Mucosa of descending colon (tissue), 3 donors: ENCODE results near the gene GTSE1. TPM values are rescaled to one million over a fixed set of nuclear protein-coding genes. Genes with fewer than 3 reads are reported as not detected.

ENCODE experiments used
- ATAC-seq: fragments of 200-7000 bp; cut with Tn5 transposase; one replicate; pipeline ENCODE4 v1.9.1; 2020; ENCODE audit warnings: mild to moderate bottlenecking, moderate library complexity
- DNase-seq, 3 donors: peaks; one replicate each; pipeline ENCODE4 v3.0.0-alpha.2; 2020
- H3K36me3 ChIP-seq: fragments of 200-600 bp; one replicate; pipeline ENCODE4 v1.8.0; 2021; ENCODE audit warnings: low read depth, mild to moderate bottlenecking
- H3K4me1 ChIP-seq: fragments of 200-600 bp; one replicate; pipeline ENCODE4 v1.8.0; 2021; ENCODE audit warnings: low read depth, mild to moderate bottlenecking
- H3K4me3 ChIP-seq: fragments of 200-600 bp; one replicate; pipeline ENCODE4 v1.8.0; 2021; ENCODE audit warnings: mild to moderate bottlenecking
- H3K9me3 ChIP-seq: fragments of 200-600 bp; one replicate; pipeline ENCODE4 v1.8.0; 2021; ENCODE audit warnings: mild to moderate bottlenecking
- CTCF ChIP-seq: fragments of 200-600 bp; IDR thresholded peaks from one replicate; pipeline ENCODE4 v1.8.0; 2022; ENCODE audit warnings: antibody characterized with exemption, mild to moderate bottlenecking
- intact Hi-C, 2 donors: fragments of 100-400 bp; cut with DNase I in 1 of 2; cut with micrococcal nuclease in 1 of 2; formaldehyde crosslinking; loops; one replicate each; pipeline versions ENCODE4 v1.11.0 to v1.11.1; 2022; cut with DNase I, micrococcal nuclease
- total RNA-seq, 3 donors: library from RNA; stranded (reverse); fragmentation: NEBNext Ultra II Directional in 2 of 3; extraction: Animal tissue kit (Norgen Biotek cat#: 25700) in 2 of 3; gene quantifications; one replicate each; pipeline versions ENCODE4 v1.2.1 to v1.2.4, GENCODE V29; 2021 to 2023
- donor health status: DM: no; HTN: no; CAD: no; lungs with moderate emphysema.
- donor health status: DM: no; HTN: no; CAD: no.
- donor health status: DM: no; HTN: yes; CAD: no.

Gene GTSE1
- total RNA-seq, 3 donors from 2014 or later = 1.6 to 10.9 (median 3.6) TPM

DNA sequence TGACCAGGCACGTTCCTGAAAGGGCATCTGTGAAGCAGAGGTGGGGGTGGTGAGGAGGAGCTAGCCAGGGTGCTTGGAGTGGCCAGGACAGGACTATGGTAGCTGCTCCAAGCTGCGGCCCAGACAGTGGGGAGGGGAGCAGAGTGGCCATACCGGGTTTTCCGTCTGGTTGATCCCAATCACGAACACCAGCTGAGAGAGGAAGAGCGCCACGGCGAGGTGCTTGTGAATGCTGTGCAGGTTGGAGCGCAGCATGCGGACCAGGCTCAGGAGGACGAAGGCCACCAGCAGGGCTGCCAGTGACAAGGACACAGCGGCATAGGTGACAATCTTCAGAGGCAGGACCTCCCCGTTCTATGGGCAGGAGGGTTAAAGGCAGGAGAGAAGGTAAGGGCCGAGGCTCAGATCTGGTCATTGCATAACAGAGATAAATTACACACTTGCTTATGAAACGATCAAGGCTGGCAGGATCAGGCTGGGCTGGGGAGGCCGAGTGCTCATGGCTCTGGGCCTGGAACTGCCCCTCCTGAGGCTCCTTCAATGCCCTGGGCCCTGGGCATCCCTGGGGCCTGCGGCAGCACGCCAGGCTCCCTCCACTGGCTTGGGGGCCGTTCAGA is 80.3 kb downstream of the GTSE1 start:
- peaks cover 36% of the 10 kb centered on the region for H3K4me1 ChIP-seq
- DNase-seq (peak in 1 of 3 donors; percentile 14), ATAC-seq (no peak)
- intact Hi-C loops = no loop called here
- no peaks in the 10 kb centered on the region for H3K36me3 ChIP-seq
- H3K9me3 ChIP-seq = peaks cover 8% of the 10 kb centered on the region
- no peak for TF ChIP-seq CTCF
- H3K4me3 ChIP-seq = no peak overlapping the region

GRCh38 chr22:46377525-46378425 is 81.1 kb downstream of the GTSE1 start:
- peaks cover 36% of the 10 kb centered on the region for H3K4me1 ChIP-seq
- ATAC-seq (peak; percentile 62), DNase-seq (peak; percentile 65 to 84 (median 73))
- no peak overlapping the region for H3K4me3 ChIP-seq
- no peak for TF ChIP-seq CTCF
- intact Hi-C loops = no loop called here
- H3K36me3 ChIP-seq = no peaks in the 10 kb centered on the region
- peaks cover 8% of the 10 kb centered on the region for H3K9me3 ChIP-seq

DNA sequence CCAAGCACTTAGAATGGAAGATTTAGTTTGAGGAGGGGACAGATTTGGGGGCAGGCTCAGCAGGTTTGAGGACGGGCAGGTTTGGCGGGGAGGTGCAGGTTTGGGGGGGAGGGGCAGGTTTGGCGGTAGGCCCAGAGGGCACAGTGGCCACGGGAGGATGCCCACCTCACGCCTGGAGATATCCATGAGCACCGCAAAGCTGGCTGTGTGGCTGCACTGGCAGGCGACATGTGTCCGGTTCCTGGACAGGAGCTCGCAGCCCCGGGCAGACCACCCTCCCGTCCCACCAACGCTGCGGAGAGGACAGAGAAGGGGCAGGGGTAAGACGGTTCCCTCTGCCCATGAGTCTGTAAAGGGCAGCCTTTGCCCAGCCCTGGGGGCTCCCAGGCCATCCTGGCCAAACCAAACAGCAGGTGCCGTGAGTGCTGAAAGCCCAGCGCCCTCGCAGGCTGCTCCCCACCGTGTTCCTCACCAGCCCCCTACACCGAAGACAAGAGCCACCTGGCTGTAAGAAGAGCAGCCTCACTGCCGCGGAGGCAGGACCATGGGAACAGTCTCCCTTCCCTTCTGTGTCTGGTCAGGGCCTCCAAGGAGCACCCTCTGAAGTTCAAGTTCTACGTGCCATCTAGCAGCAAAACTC is 81.9 kb downstream of the GTSE1 start:
- DNase-seq = peak in 2 of 3 donors; percentile 21 to 53
- Histone ChIP-seq H3K36me3 (no peaks in the 10 kb centered on the region), H3K4me3 (no peak overlapping the region), H3K9me3 (peaks cover 8% of the 10 kb centered on the region), H3K4me1 (peaks cover 31% of the 10 kb centered on the region)
- no peak for ATAC-seq
- intact Hi-C loops = no loop called here
- no peak for TF ChIP-seq CTCF

DNA sequence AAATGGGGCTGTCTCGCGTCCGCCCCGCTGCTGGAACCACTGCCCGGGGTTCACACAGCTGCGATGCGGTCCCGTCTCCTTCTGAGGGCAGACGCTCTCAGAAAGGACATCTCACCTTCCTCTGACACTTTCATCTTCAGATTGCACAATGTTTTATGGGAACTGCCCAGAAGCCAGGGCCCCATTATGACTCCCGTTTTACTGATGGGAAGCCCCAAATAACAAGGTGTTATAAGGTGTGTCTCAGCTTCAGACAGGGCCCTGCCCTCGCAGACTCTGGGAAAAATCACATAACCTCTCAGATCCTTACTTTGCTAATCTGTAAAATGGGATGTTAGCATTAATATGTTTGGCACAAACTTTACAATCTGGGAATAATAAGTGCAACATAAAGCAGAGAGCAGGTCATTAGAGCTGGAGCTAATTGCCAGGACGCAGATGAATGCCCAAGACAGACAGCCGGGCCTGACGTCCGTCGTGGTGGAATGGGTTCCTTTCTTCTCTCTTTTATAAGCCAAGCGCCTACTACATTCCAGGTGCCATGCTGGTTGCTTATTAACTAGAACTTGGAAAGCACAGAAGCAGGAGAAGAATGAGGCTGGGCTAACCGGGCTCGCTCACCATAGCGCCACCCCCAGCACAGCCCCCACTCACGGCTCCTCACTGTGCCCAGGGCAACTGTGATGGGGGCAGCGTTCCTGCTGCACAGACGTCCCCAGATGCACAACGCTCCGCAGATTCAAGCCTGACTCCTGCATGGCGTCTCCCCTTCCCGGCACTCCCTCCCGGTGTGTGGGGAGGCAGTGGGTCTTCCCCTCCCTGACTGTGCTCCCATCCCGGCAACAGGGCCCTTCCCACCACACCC is 82.6 kb downstream of the GTSE1 start:
- Histone ChIP-seq H3K9me3 (peaks cover 8% of the 10 kb centered on the region), H3K4me1 (peaks cover 24% of the 10 kb centered on the region), H3K4me3 (no peak overlapping the region), H3K36me3 (no peaks in the 10 kb centered on the region)
- ATAC-seq (peak; percentile 49), DNase-seq (peak; percentile 57 to 63 (median 60))
- no peak for TF ChIP-seq CTCF
- intact Hi-C loops = no loop called here

GRCh38 chr22:46380069-46380468 is 83.4 kb downstream of the GTSE1 start:
- DNase-seq (peak in 1 of 3 donors; percentile 40), ATAC-seq (no peak)
- no peak for TF ChIP-seq CTCF
- intact Hi-C loops = no loop called here
- Histone ChIP-seq H3K9me3 (peaks cover 8% of the 10 kb centered on the region), H3K4me3 (no peak overlapping the region), H3K4me1 (peaks cover 17% of the 10 kb centered on the region), H3K36me3 (no peaks in the 10 kb centered on the region)
